Mesenchymal stem cell (in vitro differentiated cells and primary cell): ENCODE data around the gene RNU2-63P.

Source experiments
- DNase-seq: peaks from one replicate; pipeline ENCODE4 v3.0.0-alpha.2; 2013
- H2AFZ ChIP-seq: one replicate; pipeline ENCODE4 v1.6.1; 2013; ENCODE audit warnings: low read depth, mild to moderate bottlenecking, control low read depth, inconsistent platforms, low read length, moderate library complexity
- H2AK5ac ChIP-seq: 2 replicates; pipeline ENCODE4 v1.6.1; 2013; ENCODE audit warnings: low read length, moderate library complexity, mild to moderate bottlenecking, inconsistent platforms; ENCODE audit not compliant: severe bottlenecking
- H2BK120ac ChIP-seq: one replicate; pipeline ENCODE4 v1.6.1; 2013; ENCODE audit warnings: low read depth, mild to moderate bottlenecking, inconsistent platforms, low read length, moderate library complexity
- H2BK12ac ChIP-seq, 2 experiments: one replicate each; pipeline ENCODE4 v1.6.1; 2013; ENCODE audit warnings: inconsistent platforms in 2 of 2, low read length in 2 of 2, mild to moderate bottlenecking in 2 of 2, moderate library complexity in 2 of 2, control low read depth in 1 of 2
- H2BK15ac ChIP-seq: one replicate; pipeline ENCODE4 v1.6.1; 2013; ENCODE audit warnings: mild to moderate bottlenecking, low read depth, inconsistent platforms; ENCODE audit not compliant: poor library complexity, severe bottlenecking
- H2BK5ac ChIP-seq: 2 replicates; pipeline ENCODE4 v1.6.1; 2013; ENCODE audit warnings: low read depth, mild to moderate bottlenecking, low read length, control low read depth, inconsistent platforms; ENCODE audit not compliant: poor library complexity, severe bottlenecking
- H3K14ac ChIP-seq, 2 experiments: one replicate each; pipeline ENCODE4 v1.6.1; 2013; ENCODE audit warnings: inconsistent platforms in 2 of 2, low read length in 2 of 2, control low read depth in 1 of 2, mild to moderate bottlenecking in 1 of 2, moderate library complexity in 1 of 2
- H3K18ac ChIP-seq, 2 experiments: one replicate each; pipeline ENCODE4 v1.6.1; 2013; ENCODE audit warnings: inconsistent platforms in 2 of 2, low read length in 2 of 2, control low read depth in 1 of 2, low read depth in 1 of 2, mild to moderate bottlenecking in 1 of 2
- H3K23ac ChIP-seq, 2 experiments: one replicate each; pipeline ENCODE4 v1.6.1; 2013; ENCODE audit warnings: inconsistent platforms in 2 of 2, low read length in 2 of 2, mild to moderate bottlenecking in 2 of 2, moderate library complexity in 2 of 2, control low read depth in 1 of 2
- H3K27ac ChIP-seq: 2 replicates; pipeline ENCODE4 v1.5.1; 2013; ENCODE audit warnings: mild to moderate bottlenecking, moderate library complexity, low read length, control low read depth, inconsistent platforms; ENCODE audit not compliant: poor library complexity, severe bottlenecking
- H3K27me3 ChIP-seq, 2 experiments: 2 replicates each; pipeline versions ENCODE4 v1.6.1 to v1.7.0; 2013; ENCODE audit warnings: low read length in 2 of 2, mild to moderate bottlenecking in 2 of 2, moderate library complexity in 2 of 2, control low read depth in 1 of 2, inconsistent platforms in 1 of 2; ENCODE audit not compliant: control insufficient read depth in 1 of 2, insufficient read depth in 1 of 2
- H3K36me3 ChIP-seq, 2 experiments: 2 replicates each; pipeline versions ENCODE4 v1.6.1 to v1.7.0; 2013; ENCODE audit warnings: low read length in 2 of 2, control low read depth in 1 of 2, inconsistent platforms in 1 of 2, low read depth in 1 of 2, mild to moderate bottlenecking in 1 of 2; ENCODE audit not compliant: insufficient read depth in 2 of 2, control insufficient read depth in 1 of 2
- H3K4ac ChIP-seq, 2 experiments: one replicate each; pipeline ENCODE4 v1.6.1; 2013; ENCODE audit warnings: inconsistent platforms in 2 of 2, low read length in 2 of 2, mild to moderate bottlenecking in 2 of 2, moderate library complexity in 2 of 2, control low read depth in 1 of 2, low read depth in 1 of 2
- H3K4me1 ChIP-seq: 2 replicates; pipeline ENCODE4 v1.6.1; 2013; ENCODE audit warnings: low read depth, low read length, control low read depth; ENCODE audit not compliant: control insufficient read depth, insufficient read depth
- H3K4me2 ChIP-seq: 2 replicates; pipeline ENCODE4 v1.6.1; 2013; ENCODE audit warnings: low read length, mild to moderate bottlenecking, inconsistent platforms; ENCODE audit not compliant: poor library complexity, severe bottlenecking
- H3K4me3 ChIP-seq, 2 experiments: 2 replicates each; pipeline versions ENCODE4 v1.5.1 to v1.7.0; 2013; ENCODE audit warnings: low read length in 2 of 2, mild to moderate bottlenecking in 2 of 2, control low read depth in 1 of 2, low read depth in 1 of 2; ENCODE audit not compliant: insufficient read depth in 1 of 2
- H3K79me1 ChIP-seq: replicated peaks from 2 replicates; pipeline ENCODE4 v1.6.1; 2013; ENCODE audit warnings: mild to moderate bottlenecking, control low read depth, low read length, inconsistent platforms; ENCODE audit not compliant: poor library complexity, severe bottlenecking
- H3K9ac ChIP-seq: 2 replicates; pipeline ENCODE4 v1.7.0; 2013; ENCODE audit warnings: mild to moderate bottlenecking, low read length, moderate library complexity
- H3K9me3 ChIP-seq: 2 replicates; pipeline ENCODE4 v1.7.0; 2013; ENCODE audit warnings: mild to moderate bottlenecking, low read length; ENCODE audit not compliant: control insufficient read depth
- H4K8ac ChIP-seq: one replicate; pipeline ENCODE4 v1.6.1; 2013; ENCODE audit warnings: inconsistent platforms, mild to moderate bottlenecking, low read length, moderate library complexity
- H4K91ac ChIP-seq: one replicate; pipeline ENCODE4 v1.6.1; 2013; ENCODE audit warnings: mild to moderate bottlenecking, low read length, inconsistent platforms
- WGBS: methylation state at CpG from one replicate; pipeline ENCODE4 v1.1.7; 2013; ENCODE audit warnings: mixed read lengths; 5-methylcytosine and 5-hydroxymethylcytosine counted together

RNU2-63P gene

DNA sequence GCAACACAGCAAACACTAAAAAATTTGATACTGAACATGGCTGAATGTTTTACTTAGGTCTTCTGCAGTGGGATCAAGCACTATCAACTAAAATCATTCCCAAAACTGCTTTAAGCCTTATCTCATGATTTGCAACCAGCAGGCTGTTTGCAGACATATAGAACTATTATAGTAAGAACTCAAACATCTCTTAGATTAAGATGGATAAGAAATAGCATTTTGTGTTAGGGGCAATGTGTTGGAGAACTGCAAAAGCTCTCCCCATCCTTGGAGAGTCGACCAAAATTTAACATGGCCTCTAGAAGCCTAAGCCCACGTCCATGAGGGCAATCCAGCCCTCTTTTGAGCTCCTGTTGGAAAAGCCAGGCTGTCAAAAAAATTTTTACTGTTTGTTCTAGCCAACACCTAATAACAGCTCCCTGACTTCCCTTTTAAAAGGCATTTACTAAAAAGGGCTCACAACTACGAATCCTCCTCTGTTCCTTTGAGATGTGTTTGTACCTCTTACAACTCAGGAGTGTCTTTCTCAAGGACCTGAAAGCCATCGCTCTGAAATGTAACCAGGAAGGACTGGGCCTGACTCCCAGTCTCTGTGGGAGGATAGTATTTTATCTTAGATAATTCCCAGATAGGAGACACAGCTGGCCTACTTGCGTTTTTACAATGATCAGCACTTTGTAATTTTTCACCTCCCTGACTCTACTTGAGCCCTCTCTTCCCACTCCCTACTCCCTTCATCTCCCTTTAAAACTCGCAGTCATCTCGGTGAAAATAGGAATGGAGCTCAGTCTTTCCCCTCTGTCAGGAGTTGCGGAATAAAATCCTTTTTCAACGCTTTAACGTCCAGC is 37.8 kb upstream of the RNU2-63P start:
- H3K36me3 ChIP-seq: peaks cover 2 to 34% of the 10 kb centered on the region in 2 experiments
- peak overlapping the region; percentile 91 for H4K91ac ChIP-seq
- WGBS: 67% methylated on average over 10 of the region's 10 CpGs
- H3K4me2 ChIP-seq: peak overlapping the region; percentile 81
- peak overlapping the region; percentile 59 for H4K8ac ChIP-seq
- no peak overlapping the region for H2BK15ac ChIP-seq
- peak overlapping the region; percentile 91 for H2BK120ac ChIP-seq
- H3K9me3 ChIP-seq: no peaks in the 10 kb centered on the region
- H3K4me1 ChIP-seq: peaks cover 7% of the 10 kb centered on the region
- peaks cover 9% of the 10 kb centered on the region for H3K79me1 ChIP-seq
- H3K9ac ChIP-seq: peak overlapping the region; percentile 99
- H2AK5ac ChIP-seq: peak overlapping the region; percentile 91
- no peaks in the 10 kb centered on the region for H3K27me3 ChIP-seq
- no peak overlapping the region for H2AFZ ChIP-seq
- H3K14ac ChIP-seq: no peak overlapping the region
- H3K18ac ChIP-seq: peak overlapping the region; percentile 79 to 97
- H3K4ac ChIP-seq: peak overlapping the region; percentile 47 to 75
- H3K27ac ChIP-seq: peak overlapping the region; percentile 62
- no peak overlapping the region for H2BK5ac ChIP-seq
- H3K23ac ChIP-seq: no peak overlapping the region
- peak overlapping the region in 1 of 2 experiments; percentile 5 for H2BK12ac ChIP-seq
- peak; percentile 33 for DNase-seq
- H3K4me3 ChIP-seq: peak overlapping the region; percentile 86 to 95

DNA sequence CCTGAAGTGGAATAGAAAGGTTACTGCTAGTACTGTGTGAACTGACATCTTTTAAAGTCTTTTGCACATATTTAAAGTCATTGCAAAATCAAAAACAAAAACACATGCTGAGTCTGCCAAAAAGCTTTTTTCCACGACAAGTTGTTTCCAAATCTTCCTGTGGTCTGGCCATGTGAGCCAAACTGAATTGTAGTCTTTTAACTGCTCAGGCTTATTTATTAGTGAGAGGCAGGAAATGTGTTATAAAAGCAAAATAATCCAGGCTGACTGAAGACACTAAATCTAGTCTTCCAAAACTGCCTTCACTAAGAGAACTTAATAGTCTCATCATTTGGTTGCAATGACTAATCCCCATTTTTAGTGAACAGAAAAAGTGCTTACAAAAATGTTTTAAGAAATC is 36.9 kb upstream of the RNU2-63P start:
- peak; percentile 67 for DNase-seq
- Histone ChIP-seq H3K4me2 (no peak overlapping the region), H2BK5ac (no peak overlapping the region), H3K18ac (no peak overlapping the region), H3K27me3 (no peaks in the 10 kb centered on the region), H2BK15ac (no peak overlapping the region), H3K23ac (no peak overlapping the region), H4K91ac (no peak overlapping the region), H3K4me1 (peaks cover 7% of the 10 kb centered on the region), H3K4ac (no peak overlapping the region), H3K79me1 (peaks cover 10% of the 10 kb centered on the region), H3K9me3 (no peaks in the 10 kb centered on the region), H2AK5ac (no peak overlapping the region), H3K27ac (no peak overlapping the region), H3K36me3 (peaks cover 2 to 43% of the 10 kb centered on the region in 2 experiments), H3K14ac (no peak overlapping the region), H2BK120ac (no peak overlapping the region), H2AFZ (no peak overlapping the region), H3K4me3 (peak overlapping the region in 1 of 2 experiments; percentile 95), H4K8ac (no peak overlapping the region), H3K9ac (peak overlapping the region; percentile 99), H2BK12ac (no peak overlapping the region)
- 0% methylated on average over 1 of the region's 1 CpG for WGBS

DNA sequence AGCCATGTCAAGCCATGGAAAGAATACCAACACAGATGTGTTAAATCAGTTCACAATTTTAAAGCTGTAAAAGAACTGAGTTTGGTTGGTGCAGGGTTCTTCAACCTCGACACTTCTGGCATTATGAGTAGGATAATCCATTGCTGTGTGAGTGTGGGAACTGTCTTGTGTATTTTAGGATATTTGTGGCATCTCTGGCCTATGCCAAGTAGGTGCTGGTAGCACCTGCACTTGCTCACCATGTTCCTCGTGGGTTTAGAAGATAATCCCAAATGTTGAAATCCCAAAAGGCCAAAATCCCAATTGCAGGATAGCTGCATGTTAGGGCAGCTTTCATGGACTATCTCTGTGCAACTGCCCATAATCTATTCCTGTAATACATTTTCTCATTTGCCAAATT is 35.4 kb upstream of the RNU2-63P start:
- Histone ChIP-seq H2AFZ (no peak overlapping the region), H3K4me1 (peaks cover 7% of the 10 kb centered on the region), H2BK120ac (no peak overlapping the region), H2BK5ac (no peak overlapping the region), H3K79me1 (peaks cover 12% of the 10 kb centered on the region), H3K27me3 (no peaks in the 10 kb centered on the region), H2AK5ac (no peak overlapping the region), H3K18ac (no peak overlapping the region), H3K36me3 (peaks cover 5 to 43% of the 10 kb centered on the region in 2 experiments), H2BK12ac (no peak overlapping the region), H3K14ac (no peak overlapping the region), H4K8ac (no peak overlapping the region), H3K4ac (no peak overlapping the region), H3K23ac (no peak overlapping the region), H3K9ac (no peak overlapping the region), H3K9me3 (no peaks in the 10 kb centered on the region), H3K27ac (no peak overlapping the region), H3K4me2 (no peak overlapping the region), H2BK15ac (no peak overlapping the region), H3K4me3 (no peak overlapping the region), H4K91ac (no peak overlapping the region)
- 100% methylated on average over 2 of the region's 2 CpGs for WGBS
- no peak for DNase-seq

DNA sequence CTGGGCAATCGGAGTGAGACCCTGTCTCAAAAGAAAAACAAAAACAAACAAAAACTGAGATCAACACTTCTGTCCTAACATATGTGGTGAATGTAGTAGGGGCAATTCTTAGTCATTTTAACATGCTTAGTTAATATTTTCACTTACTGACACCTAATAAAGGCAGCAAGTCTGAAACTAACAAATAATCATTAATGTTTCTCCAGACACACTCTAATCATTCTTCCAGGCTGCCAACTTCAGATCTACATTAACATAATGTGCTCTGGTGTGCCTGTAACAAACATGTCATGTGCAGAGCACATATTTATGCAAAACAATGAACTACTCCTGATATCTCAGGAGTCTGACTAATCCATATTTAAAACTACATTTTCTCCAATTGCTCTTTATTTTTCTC is 33.3 kb upstream of the RNU2-63P start:
- H2BK120ac ChIP-seq: no peak overlapping the region
- H2BK12ac ChIP-seq: no peak overlapping the region
- H2BK5ac ChIP-seq: no peak overlapping the region
- H3K18ac ChIP-seq: no peak overlapping the region
- H3K27ac ChIP-seq: no peak overlapping the region
- no peak overlapping the region for H2AK5ac ChIP-seq
- H4K91ac ChIP-seq: no peak overlapping the region
- no peak overlapping the region for H3K14ac ChIP-seq
- no peak overlapping the region for H4K8ac ChIP-seq
- peaks cover under 1% of the 10 kb centered on the region for H3K4me1 ChIP-seq
- H3K4ac ChIP-seq: no peak overlapping the region
- peaks cover 17% of the 10 kb centered on the region for H3K79me1 ChIP-seq
- DNase-seq: no peak
- no peak overlapping the region for H3K23ac ChIP-seq
- no CpG with 5 or more reads among the region's 1 CpG for WGBS
- H3K9ac ChIP-seq: no peak overlapping the region
- H2AFZ ChIP-seq: no peak overlapping the region
- H2BK15ac ChIP-seq: no peak overlapping the region
- no peak overlapping the region for H3K4me3 ChIP-seq
- H3K36me3 ChIP-seq: peaks cover 5 to 43% of the 10 kb centered on the region in 2 experiments
- no peaks in the 10 kb centered on the region for H3K27me3 ChIP-seq
- H3K4me2 ChIP-seq: no peak overlapping the region
- H3K9me3 ChIP-seq: no peaks in the 10 kb centered on the region
